Lower lobe of right lung (tissue), 2 donors: ENCODE measurements around the gene AMPD2. TPM values are rescaled to one million over a fixed set of nuclear protein-coding genes. Genes with fewer than 3 reads are reported as not detected.

Experiments
- ATAC-seq, 2 donors: fragments of 200-7000 bp; cut with Tn5 transposase; one replicate each; pipeline ENCODE4 v1.9.1; 2020 to 2022; ENCODE audit warnings: mild to moderate bottlenecking in 2 of 2, moderate library complexity in 2 of 2
- DNase-seq: peaks from one replicate; pipeline ENCODE4 v3.0.0-alpha.2; 2020
- H3K27ac ChIP-seq: fragments of 200-600 bp; one replicate; pipeline ENCODE4 v1.8.0; 2022
- H3K27me3 ChIP-seq: fragments of 200-600 bp; one replicate; pipeline ENCODE4 v1.8.0; 2022; ENCODE audit warnings: low read depth
- H3K36me3 ChIP-seq: fragments of 200-600 bp; one replicate; pipeline ENCODE4 v1.8.0; 2022; ENCODE audit warnings: mild to moderate bottlenecking
- H3K4me1 ChIP-seq: fragments of 200-600 bp; one replicate; pipeline ENCODE4 v1.8.0; 2022
- H3K4me3 ChIP-seq: fragments of 200-600 bp; one replicate; pipeline ENCODE4 v1.8.0; 2022; ENCODE audit warnings: mild to moderate bottlenecking
- H3K9me3 ChIP-seq: fragments of 200-600 bp; one replicate; pipeline ENCODE4 v1.8.0; 2022
- CTCF ChIP-seq: fragments of 200-600 bp; IDR thresholded peaks from one replicate; pipeline ENCODE4 v1.8.0; 2022; ENCODE audit warnings: antibody characterized with exemption, mild to moderate bottlenecking
- intact Hi-C: fragments of 100-400 bp; cut with DNase I; formaldehyde crosslinking; loops from one replicate; pipeline ENCODE4 v1.11.0; 2022
- total RNA-seq: library from RNA; stranded (reverse); fragmentation: NEBNext Ultra II Directional; extraction: Animal tissue kit (Norgen Biotek cat#: 25700); gene quantifications from one replicate; pipeline ENCODE4 v1.2.1, GENCODE V29; 2021
- donor health status: DM: no; HTN: yes; CAD: no; lungs with severe emphysema.

Gene AMPD2
- total RNA-seq, 1 donor from 2014 or later: 55.9 TPM

GRCh38 chr1:109629372-109630030 is 9.9 kb downstream of the AMPD2 start:
- ATAC-seq: no peak
- no peaks in the 10 kb centered on the region for H3K9me3 ChIP-seq
- TF ChIP-seq CTCF: no peak
- H3K4me1 ChIP-seq: peaks cover 7% of the 10 kb centered on the region
- peaks cover 51% of the 10 kb centered on the region for H3K36me3 ChIP-seq
- no peak overlapping the region for H3K27ac ChIP-seq
- no peak for DNase-seq
- intact Hi-C loops: loop anchor here (10.0 kb wide), 1 partner anchor 85 kb away; the partner anchor contains the start of gene GNAI3
- H3K27me3 ChIP-seq: no peaks in the 10 kb centered on the region
- H3K4me3 ChIP-seq: no peak overlapping the region

- Histone ChIP-seq H3K36me3 (peaks cover 51% of the 10 kb centered on the region), H3K9me3 (no peaks in the 10 kb centered on the region), H3K4me1 (peaks cover 5% of the 10 kb centered on the region), H3K4me3 (no peak overlapping the region), H3K27ac (no peak overlapping the region), H3K27me3 (no peaks in the 10 kb centered on the region)
- peak; percentile 31 for TF ChIP-seq CTCF
- peak in 1 of 2 donors; percentile 9 for ATAC-seq
- no peak for DNase-seq
- intact Hi-C loops: loop anchor here (10.0 kb wide), 1 partner anchor 85 kb away; the partner anchor contains the start of gene GNAI3
Observed at GRCh38 chr1:109630081-109630897, 10.7 kb downstream of the AMPD2 start.

GRCh38 chr1:109630898-109631512 is 11.4 kb downstream of the AMPD2 start:
- H3K9me3 ChIP-seq: no peaks in the 10 kb centered on the region
- H3K4me3 ChIP-seq: no peak overlapping the region
- DNase-seq (no peak), ATAC-seq (no peak)
- H3K27me3 ChIP-seq: no peaks in the 10 kb centered on the region
- H3K36me3 ChIP-seq: peaks cover 51% of the 10 kb centered on the region
- peaks cover 5% of the 10 kb centered on the region for H3K4me1 ChIP-seq
- H3K27ac ChIP-seq: no peak overlapping the region
- intact Hi-C loops: loop anchor here (10.0 kb wide), 1 partner anchor 86 kb away; the partner anchor contains the start of gene GNAI3
- TF ChIP-seq CTCF: no peak

DNA sequence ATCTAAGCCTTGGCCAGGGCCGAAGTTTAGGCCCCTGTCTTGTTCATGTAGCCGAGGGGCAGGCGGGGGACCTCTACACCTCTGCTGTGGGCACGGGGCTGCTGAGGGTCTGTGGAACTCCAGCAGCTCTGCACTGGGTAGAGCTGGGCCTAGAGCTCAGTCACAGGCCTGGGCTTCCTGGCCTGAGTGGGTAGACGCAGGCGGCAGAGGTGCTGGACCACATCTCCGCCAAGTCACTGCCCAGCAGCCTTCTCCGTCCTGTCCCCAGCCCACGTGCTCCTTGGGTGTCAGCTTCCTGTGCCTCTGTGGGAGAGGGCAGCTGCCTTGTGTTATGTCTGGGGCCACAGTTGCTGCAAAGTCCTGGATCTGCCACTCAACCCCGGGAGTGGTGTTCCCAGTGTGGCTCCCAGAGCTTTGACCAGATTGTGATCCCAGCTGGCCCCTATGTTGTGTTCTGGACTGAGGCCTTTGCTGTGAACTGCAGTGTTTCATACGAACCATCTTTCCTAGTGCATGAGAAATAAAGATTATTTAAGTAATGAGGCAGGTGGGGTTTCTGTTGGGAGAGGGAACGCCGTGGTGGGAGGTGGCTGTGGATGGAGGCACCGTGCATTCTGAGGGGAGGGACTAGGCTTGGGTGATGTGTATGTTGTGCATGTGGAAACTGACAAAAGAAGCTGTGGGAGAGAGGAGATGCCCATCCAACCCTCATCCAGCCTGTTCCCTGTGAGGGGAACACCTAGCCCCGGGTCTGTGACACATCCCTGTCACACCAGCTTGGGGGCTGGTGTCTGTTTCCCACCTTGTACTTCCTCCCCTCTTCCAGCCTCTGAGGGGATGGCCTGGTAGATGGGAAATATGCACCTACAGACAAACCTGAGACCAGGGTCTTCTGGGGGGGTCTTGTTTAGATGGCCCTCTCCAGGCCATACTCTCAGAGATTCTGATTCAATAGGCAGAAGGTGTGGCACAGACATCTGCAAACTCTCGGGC is 12.2 kb downstream of the AMPD2 start:
- no peak for TF ChIP-seq CTCF
- DNase-seq (no peak), ATAC-seq (no peak)
- peaks cover 5% of the 10 kb centered on the region for H3K4me1 ChIP-seq
- no peaks in the 10 kb centered on the region for H3K27me3 ChIP-seq
- H3K27ac ChIP-seq: no peak overlapping the region
- no peak overlapping the region for H3K4me3 ChIP-seq
- H3K36me3 ChIP-seq: peaks cover 43% of the 10 kb centered on the region
- no peaks in the 10 kb centered on the region for H3K9me3 ChIP-seq
- intact Hi-C loops: loop anchor here (10.0 kb wide), 1 partner anchor 87 kb away; the partner anchor contains the start of gene GNAI3
